ENCODE data around the gene BHMT2. TPM values are rescaled to one million over a fixed set of nuclear protein-coding genes. Genes with fewer than 3 reads are reported as not detected.

Gene BHMT2
- total RNA-seq, 1 experiment from 2014 or later: not detected

DNA sequence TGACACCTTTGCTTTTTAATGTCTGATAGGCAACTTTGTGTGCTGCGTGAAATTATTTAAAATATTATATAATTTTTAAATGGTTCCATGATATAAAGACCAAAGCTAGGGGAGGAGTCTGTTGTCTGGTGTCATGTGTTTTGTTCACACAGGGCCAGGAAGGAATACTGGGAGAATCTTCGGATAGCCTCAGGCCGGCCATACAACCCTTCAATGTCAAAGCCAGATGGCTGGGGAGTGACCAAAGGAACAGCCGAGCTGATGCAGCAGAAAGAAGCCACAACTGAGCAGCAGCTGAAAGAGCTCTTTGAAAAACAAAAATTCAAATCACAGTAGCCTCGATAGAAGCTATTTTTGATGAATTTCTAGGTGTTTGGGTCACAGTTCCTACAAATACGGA, 61.2 kb downstream of the BHMT2 start:
- Histone ChIP-seq H3K27ac (ENCODE audit: insufficient read length, low read depth, low read length) (no peak overlapping the region), H2AFZ (ENCODE audit: low read length) (no peak overlapping the region), H3K23ac (ENCODE audit: insufficient read length, low read depth, low read length) (no peak overlapping the region), H3K4me2 (ENCODE audit: insufficient read depth, insufficient read length, low read length) (no peak overlapping the region), H2BK20ac (ENCODE audit: low read depth, low read length, poor library complexity, severe bottlenecking) (no peak overlapping the region), H3T11ph (ENCODE audit: low read length) (no peak overlapping the region), H2BK120ac (ENCODE audit: low read depth, low read length, poor library complexity, severe bottlenecking) (no peak overlapping the region), H4K91ac (ENCODE audit: insufficient read length, low read depth, low read length) (no peak overlapping the region), H2AK5ac (ENCODE audit: insufficient read length, low read length) (no peak overlapping the region), H2BK15ac (ENCODE audit: low read depth, low read length) (no peak overlapping the region), H3K9ac (ENCODE audit: extremely low read depth, insufficient read length, low read length) (no peak overlapping the region), H4K8ac (replicated peaks; ENCODE audit: insufficient read length, low read depth, low read length) (no peak overlapping the region), H3K14ac (ENCODE audit: insufficient read depth, low read length) (no peak overlapping the region), H4K20me1 (ENCODE audit: control insufficient read depth, insufficient read depth, insufficient read length) (no peaks in the 10 kb centered on the region), H3K23me2 (ENCODE audit: insufficient read length, low read depth, low read length, poor library complexity, severe bottlenecking) (no peaks in the 10 kb centered on the region), H3K9me3 (ENCODE audit: control insufficient read depth, low read depth, low read length) (no peaks in the 10 kb centered on the region), H4K5ac (ENCODE audit: insufficient read length, low read depth, low read length) (no peak overlapping the region), H3K27me3 (ENCODE audit: insufficient read depth, low read length) (no peaks in the 10 kb centered on the region), H3K56ac (ENCODE audit: insufficient read length, low read depth, low read length) (no peak overlapping the region), H2BK5ac (ENCODE audit: insufficient read length, low read length) (no peak overlapping the region), H2BK12ac (ENCODE audit: insufficient read length, low read depth, low read length) (no peak overlapping the region), H3K4me1 (ENCODE audit: insufficient read depth, low read length) (no peaks in the 10 kb centered on the region), H3K79me1 (ENCODE audit: insufficient read depth, low read depth, low read length, poor library complexity, severe bottlenecking) (no peaks in the 10 kb centered on the region), H3K4ac (ENCODE audit: low read depth, low read length) (no peak overlapping the region), H3K79me2 (ENCODE audit: insufficient read depth, low read length) (no peaks in the 10 kb centered on the region), H3K18ac (ENCODE audit: insufficient read length, low read depth, low read length) (no peak overlapping the region)
- no peaks in the 10 kb centered on the region; the same call in 1 of the 2 replicates for H3K27me3 Mint-ChIP-seq (ENCODE audit: low read depth)
- DNase-seq: no peak
- H3K27ac Mint-ChIP-seq: no peak overlapping the region
- peaks cover 19 to 24% of the 10 kb centered on the region in 2 experiments for H3K4me1 Mint-ChIP-seq
- H3K4me3 Mint-ChIP-seq: no peak overlapping the region
- TF ChIP-seq, protein P1, sequence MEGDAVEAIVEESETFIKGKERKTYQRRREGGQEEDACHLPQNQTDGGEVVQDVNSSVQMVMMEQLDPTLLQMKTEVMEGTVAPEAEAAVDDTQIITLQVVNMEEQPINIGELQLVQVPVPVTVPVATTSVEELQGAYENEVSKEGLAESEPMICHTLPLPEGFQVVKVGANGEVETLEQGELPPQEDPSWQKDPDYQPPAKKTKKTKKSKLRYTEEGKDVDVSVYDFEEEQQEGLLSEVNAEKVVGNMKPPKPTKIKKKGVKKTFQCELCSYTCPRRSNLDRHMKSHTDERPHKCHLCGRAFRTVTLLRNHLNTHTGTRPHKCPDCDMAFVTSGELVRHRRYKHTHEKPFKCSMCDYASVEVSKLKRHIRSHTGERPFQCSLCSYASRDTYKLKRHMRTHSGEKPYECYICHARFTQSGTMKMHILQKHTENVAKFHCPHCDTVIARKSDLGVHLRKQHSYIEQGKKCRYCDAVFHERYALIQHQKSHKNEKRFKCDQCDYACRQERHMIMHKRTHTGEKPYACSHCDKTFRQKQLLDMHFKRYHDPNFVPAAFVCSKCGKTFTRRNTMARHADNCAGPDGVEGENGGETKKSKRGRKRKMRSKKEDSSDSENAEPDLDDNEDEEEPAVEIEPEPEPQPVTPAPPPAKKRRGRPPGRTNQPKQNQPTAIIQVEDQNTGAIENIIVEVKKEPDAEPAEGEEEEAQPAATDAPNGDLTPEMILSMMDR (conservative IDR thresholded peaks at IDR 0.05): no peak
- H3K36me3 Mint-ChIP-seq (ENCODE audit: insufficient read depth in 1 of 3, low read depth in 3 of 3): no peaks in the 10 kb centered on the region
- WGBS (ENCODE audit: extremely low coverage, insufficient read length, low lambda C conversion rate): no CpG with 5 or more reads among the region's 6 CpGs
- H3K9me3 Mint-ChIP-seq: no peaks in the 10 kb centered on the region

Measured in H9 (cell line).